ENCODE measurements around the gene BACH2.
"Not testable (repeated sequence)": the region's sequence is repeated elsewhere in the genome, so short reads cannot be mapped to it uniquely, and the experiment has no call there.

The BACH2 gene

DNA sequence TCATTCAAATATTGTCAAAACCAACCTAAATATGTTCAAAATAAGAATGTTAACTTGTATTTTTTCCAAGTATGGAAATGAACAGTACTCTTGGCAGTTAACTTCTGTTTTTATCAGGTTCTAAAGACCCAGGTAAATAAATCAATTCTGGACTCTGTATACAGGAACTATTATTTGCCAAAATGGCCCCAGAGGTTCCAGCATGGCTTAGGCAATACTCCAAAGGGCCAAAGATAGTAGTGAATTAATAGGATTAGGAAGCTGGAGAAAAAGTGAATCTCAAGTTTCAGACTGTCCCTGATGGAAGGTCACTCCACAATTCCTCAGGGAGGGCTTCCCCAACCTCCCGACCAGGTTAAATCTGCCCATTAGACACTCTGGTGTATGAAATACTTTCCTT, 6.7 kb downstream of the BACH2 start:
- H3K4me3 ChIP-seq (ENCODE audit: low read depth, low read length) = no peak overlapping the region
- TF ChIP-seq, protein P1, sequence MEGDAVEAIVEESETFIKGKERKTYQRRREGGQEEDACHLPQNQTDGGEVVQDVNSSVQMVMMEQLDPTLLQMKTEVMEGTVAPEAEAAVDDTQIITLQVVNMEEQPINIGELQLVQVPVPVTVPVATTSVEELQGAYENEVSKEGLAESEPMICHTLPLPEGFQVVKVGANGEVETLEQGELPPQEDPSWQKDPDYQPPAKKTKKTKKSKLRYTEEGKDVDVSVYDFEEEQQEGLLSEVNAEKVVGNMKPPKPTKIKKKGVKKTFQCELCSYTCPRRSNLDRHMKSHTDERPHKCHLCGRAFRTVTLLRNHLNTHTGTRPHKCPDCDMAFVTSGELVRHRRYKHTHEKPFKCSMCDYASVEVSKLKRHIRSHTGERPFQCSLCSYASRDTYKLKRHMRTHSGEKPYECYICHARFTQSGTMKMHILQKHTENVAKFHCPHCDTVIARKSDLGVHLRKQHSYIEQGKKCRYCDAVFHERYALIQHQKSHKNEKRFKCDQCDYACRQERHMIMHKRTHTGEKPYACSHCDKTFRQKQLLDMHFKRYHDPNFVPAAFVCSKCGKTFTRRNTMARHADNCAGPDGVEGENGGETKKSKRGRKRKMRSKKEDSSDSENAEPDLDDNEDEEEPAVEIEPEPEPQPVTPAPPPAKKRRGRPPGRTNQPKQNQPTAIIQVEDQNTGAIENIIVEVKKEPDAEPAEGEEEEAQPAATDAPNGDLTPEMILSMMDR (IDR thresholded peaks at IDR 0.05; ENCODE audit: insufficient read depth, low read depth, low read length, missing control alignments) = no peak
- DNase-seq (ENCODE audit: low read depth) = no peak

DNA sequence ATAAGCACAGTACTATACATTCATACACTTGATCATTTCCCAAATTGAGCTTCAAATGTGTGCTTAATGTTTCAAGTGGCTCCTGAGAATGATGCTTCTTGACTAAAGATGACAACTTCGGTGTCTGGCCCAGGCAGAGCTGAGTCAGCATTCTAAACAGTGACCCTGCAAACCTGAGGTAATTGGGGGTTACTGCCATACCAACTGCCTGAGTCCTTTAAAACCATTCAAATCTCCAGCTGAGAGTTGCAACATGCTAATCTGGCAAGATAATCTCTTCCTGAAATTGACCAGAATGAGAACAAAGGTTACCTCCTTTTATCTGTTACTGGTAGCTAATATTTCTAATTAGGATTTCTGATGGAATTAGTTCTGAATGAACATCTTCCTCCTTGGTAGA, 8.2 kb downstream of the BACH2 start:
- H3K4me3 ChIP-seq (ENCODE audit: low read depth, low read length) = no peak overlapping the region
- TF ChIP-seq, protein P1 (IDR thresholded peaks at IDR 0.05; ENCODE audit: insufficient read depth, low read depth, low read length, missing control alignments) = no peak
- no peak for DNase-seq (ENCODE audit: low read depth)

DNA sequence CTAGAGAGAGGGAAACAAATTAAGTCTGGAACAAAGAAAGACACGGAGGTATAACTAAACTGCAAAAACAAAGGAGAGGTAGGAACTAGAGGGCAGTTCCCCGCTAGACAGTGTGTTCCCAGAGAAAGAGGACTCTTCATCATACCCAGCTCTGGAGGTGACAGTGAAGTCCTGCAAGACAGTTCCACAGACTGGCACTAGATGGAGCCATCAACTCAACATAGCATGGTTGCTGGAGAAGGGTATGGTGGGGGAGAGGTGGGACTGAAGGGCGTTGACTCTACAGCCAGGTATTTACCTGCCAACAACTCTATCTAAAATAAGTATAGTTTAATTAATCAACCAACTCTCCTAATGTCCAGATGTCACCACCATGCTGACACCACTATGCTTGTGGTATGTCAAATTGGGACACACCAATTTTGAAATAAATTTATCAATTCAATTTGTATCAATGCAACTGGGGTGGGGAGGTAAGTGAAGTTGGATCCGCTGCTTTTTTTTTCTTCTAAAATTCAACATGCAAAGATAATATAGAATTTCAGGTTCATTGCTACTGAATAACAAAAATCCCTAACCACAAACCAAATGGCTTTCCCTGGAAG, 9.7 kb downstream of the BACH2 start:
- DNase-seq (ENCODE audit: low read depth) = peak; percentile 67
- TF ChIP-seq, protein P1 (IDR thresholded peaks at IDR 0.05; ENCODE audit: insufficient read depth, low read depth, low read length, missing control alignments) = peak; percentile 65
- no peak overlapping the region for H3K4me3 ChIP-seq (ENCODE audit: low read depth, low read length)

DNA sequence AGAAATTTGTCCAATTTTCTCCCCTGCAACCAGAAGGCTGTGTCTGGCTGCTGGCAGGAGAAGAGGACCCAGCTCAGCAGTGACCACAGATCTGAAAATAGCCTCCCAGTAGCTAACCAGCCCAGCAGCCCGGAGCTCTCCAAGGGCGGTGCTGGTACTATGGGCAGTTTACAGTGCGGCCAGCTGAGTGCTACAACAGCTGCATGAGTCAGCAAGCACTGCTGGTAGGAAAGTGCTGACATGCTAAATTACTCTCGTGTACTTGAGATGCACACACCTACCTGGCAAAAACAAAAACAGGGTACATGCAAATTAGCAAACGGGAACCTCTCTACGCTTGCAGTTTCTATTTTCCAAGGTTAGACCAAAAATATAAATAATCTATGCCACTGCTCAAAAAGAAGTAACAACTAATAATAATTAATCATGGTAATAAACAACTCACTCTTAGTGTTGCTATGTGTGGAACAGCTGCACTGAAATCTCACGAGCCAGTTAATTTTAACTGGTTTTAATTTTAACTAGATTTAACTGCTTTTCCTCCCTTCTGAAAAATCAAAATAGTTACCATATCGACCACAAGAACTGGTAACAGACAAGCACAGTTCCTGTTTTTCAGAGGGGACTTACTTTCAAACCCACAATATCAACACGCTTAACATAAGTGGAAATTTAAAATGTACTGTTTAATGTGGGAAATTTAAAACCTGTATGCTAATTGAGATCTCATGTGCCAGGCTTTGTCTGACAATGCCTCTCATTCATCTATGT, 10.8 kb downstream of the BACH2 start:
- DNase-seq (ENCODE audit: low read depth) = peak; percentile 92
- peak overlapping the region; percentile 31 for H3K4me3 ChIP-seq (ENCODE audit: low read depth, low read length)
- TF ChIP-seq, protein P1 (IDR thresholded peaks at IDR 0.05; ENCODE audit: insufficient read depth, low read depth, low read length, missing control alignments) = no peak

DNA sequence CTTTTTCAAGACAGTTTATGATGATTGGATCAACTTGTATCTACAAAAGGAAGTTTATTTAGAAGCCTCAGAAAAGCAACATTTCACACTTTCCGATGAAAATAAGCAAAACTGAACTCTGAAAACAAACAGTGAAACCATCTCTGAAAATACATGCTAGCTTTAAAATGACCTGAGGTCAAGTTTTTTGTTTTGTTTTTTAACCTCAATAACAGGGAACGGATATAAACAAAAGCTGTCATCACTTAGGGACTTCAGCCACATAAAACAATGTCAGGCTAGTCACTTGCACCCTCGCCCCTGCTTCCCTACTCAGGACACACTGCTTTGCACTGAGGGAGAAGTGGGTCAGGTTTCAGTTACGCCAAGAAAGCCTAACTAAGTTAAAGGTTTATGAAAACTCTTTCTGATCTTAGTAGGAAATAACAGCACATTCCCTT, 11.6 kb downstream of the BACH2 start:
- peak; percentile 81 for DNase-seq (ENCODE audit: low read depth)
- TF ChIP-seq, protein P1 (IDR thresholded peaks at IDR 0.05; ENCODE audit: insufficient read depth, low read depth, low read length, missing control alignments) = no peak
- H3K4me3 ChIP-seq (ENCODE audit: low read depth, low read length) = peak overlapping the region; percentile 31

DNA sequence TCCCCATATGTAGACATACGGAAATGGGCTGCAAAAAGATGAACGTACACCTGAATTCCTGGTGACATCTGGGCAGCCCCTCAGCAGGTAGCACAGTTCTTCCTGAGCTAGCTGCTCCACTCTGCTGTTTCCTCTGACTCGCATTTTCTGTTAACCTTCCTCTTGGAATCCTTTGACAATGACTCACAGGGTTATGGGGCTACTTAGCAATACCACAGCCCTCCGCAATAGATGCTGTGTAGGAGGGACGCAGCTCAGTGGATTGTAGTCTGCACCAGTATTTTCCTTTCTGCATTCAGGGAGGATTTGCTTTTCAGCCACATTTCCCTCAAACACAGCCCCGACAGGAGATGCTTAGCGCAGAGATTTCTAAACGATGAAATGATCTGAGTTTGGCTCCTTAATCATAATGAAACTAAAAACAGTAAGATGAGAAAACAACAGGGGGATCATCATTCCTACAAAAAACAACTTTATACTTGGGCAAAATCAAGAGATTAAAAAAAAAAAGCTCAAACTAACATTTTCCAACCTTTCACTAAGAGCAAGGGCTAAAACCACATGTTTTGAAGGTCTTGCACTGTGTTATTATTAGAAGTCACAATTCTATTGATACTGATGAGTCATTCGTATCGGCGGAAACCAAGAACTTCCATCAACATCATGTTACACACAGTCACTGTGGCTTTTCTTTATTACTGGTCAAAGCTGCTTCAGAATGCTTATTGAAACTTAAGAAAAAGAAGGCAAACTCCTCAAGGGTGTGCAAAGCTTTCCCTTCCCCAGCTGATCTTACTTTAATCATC, 12.2 kb downstream of the BACH2 start:
- DNase-seq (ENCODE audit: low read depth) = peak; percentile 90
- peak overlapping the region; percentile 37 for H3K4me3 ChIP-seq (ENCODE audit: low read depth, low read length)
- TF ChIP-seq, protein P1 (IDR thresholded peaks at IDR 0.05; ENCODE audit: insufficient read depth, low read depth, low read length, missing control alignments) = no peak

DNA sequence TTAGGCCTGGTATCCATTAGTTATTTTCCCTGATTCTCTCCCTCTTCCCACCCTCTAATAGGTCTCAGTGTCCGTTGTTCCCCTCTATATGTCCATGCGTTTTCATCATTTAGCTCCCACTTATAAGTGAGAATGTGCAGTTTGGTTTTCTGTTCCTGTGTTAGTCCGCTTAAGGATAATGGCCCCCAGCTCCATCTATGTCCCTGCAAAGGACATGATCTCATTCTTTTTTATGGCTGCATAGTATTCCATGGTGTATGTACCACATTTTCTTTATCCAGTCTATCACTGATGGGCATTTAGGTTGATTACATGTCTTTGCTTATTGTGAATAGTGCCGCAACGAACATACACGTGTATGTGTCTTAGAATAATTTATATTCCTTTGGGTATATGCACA, 14.4 kb downstream of the BACH2 start:
- DNase-seq (ENCODE audit: low read depth); H3K4me3 ChIP-seq (ENCODE audit: low read depth, low read length): not testable (repeated sequence)
